ENCODE results near the gene GLYR1.

The GLYR1 gene

DNA sequence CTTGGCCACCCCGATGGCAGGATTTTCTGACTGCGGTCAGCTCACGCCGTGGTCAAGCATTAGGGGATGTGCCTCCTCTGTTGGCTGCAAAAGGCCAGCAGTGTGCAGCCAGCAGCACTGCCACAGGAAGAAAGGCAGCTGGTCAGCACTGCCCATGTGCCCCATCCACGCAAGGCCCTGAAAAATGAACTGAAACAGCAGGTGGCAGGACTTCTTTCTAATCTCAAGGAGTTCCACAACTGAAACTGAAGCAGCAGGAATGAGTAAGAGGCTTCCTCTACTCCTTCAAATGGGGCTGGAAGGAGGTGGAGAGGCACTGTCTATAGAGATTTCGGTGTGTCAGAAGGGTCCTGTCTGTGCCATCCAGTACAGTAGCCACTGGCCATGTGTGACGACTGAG, 83.3 kb downstream of the GLYR1 start:
- DNase-seq (ENCODE audit: low spot score): no peak

DNA sequence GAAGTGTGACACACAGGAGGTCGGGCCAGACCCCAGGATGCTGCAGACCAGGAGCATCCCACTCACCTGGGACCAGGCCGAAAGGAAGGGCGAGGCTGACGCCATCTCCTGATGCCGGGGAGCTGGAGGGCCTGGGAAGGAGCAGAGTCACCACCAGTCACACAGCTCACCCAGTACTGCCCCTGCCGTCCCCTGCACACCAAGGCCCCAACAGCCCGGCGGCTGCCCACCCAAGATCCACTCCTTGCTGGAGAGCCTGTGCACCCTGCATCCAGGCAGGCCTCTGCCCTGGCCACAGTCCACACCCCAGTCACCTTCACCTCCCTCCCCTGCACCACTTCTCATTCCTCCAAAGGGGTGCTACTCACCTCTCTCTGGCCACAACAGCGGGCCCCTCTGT, 84.9 kb downstream of the GLYR1 start:
- DNase-seq (ENCODE audit: low spot score): no peak

DNA sequence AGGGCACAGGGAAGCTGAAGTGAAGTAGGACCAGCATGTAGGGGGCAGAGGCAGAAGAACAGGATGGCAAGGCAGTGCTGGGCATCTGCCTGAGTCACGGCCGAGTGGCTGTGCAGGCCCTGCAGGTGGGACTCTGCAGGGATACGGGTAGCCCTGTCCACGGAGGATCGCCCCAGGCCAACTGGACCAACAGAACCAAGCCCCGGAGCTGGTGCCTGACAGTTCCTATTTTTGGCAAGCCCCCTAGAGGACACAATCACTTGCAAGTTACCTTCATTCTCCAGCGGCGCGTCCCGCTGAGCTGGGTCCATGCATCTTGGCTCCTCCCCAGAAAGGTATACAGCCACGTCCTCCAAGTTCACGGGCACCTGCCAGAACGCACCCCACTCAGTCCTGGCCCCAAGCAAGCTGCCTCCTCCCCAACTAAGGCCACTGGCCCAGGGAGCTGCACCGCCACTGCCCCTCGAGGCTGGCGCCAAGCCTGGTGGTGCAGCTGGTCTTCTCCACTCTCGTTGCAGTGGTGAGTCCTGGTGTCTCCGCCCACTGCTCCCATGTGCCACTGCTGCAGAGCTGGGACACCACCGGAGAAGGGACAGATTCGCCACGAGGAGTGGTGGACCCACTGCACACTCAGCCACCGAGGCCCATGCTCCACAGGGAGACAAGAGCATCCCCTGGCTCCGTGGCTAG, 86.7 kb downstream of the GLYR1 start:
- DNase-seq (ENCODE audit: low spot score): no peak

DNA sequence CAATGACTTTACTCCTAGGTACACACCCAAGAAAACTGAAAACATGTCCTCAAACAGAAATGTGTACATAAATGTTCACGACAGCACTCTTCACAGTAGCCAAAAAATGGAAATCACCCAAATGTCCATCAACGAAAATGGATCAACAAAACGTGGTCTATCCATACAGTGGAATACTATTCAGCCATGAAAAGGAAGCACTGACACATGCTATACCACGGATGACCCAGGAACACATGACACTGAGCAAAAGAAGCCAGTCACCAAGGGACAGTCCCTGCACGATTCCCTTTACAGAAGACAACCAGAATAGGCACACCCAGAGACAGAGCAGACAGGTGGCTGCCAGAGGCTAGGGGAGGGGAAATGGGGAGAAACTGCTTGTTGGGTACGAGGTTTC, 91.4 kb downstream of the GLYR1 start:
- no peak for DNase-seq (ENCODE audit: low spot score)

DNA sequence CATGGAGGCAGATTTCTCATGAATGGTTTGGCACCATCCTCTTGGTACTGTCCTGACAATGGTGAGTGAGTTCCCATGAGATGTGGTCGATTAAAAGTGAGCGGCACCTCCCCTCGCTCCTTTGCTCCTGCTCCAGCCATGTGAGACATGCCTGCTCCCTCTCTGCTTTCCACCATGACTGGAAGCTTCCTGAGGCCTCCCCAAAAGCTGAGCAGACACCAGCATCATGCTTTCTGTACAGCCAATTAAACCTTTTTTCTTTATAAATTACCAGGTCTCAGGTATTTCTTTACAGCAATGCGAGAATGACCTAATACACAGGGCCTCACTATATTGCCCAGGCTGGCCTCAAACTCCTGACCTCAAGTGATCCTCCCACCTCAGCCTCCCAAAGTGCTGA, 92.2 kb downstream of the GLYR1 start:
- no peak for DNase-seq (ENCODE audit: low spot score)

DNA sequence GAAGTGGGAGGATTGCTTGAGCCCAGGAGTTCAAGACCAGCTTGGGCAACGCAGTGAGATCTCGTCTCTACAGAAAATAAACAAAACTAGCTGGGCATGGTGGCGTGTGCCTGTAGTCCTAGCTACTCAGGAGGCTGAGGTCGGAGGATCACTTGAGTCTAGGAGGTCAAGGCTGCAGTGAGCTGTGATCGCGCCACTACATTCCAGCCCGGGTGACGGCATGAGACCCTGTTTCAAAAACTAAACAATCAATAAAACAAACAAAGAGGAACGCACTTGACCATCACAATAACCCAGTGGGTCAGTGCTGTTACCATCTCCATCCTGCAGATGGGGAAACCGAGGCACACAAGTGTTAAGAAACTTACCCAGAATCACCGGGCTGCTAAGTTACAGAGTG, 93.9 kb downstream of the GLYR1 start:
- no peak for DNase-seq (ENCODE audit: low spot score)

Data from CD4-positive, alpha-beta T cell treated with Interleukin-15 for 4 hours (primary cell).